Stimulated activated naive CD8-positive, alpha-beta T cell treated with anti-CD3 and anti-CD28 coated beads, Interleukin-15, amount 100 ng/mL, for 72 hours (primary cell): ENCODE measurements around the gene THY1.
"Not testable (repeated sequence)": the region's sequence is repeated elsewhere in the genome, so short reads cannot be mapped to it uniquely, and the experiment has no call there.

Source experiments
- ATAC-seq: fragments of 150-1000 bp; cut with Tn5 transposase; 2 replicates; pipeline ENCODE4 v1.10.0; 2021; ENCODE audit warnings: mild to moderate bottlenecking, moderate library complexity
- DNase-seq, 2 donors: peaks; one replicate each; pipeline ENCODE4 v3.0.0; 2021 to 2022
- H3K27ac Mint-ChIP-seq, 2 donors: one replicate each; pipeline ENCODE4 v1.8.0; 2022; ENCODE audit warnings: mild to moderate bottlenecking in 2 of 2, mixed read lengths in 2 of 2, moderate library complexity in 2 of 2
- H3K27me3 Mint-ChIP-seq: one replicate; pipeline ENCODE4 v1.8.0; 2022; ENCODE audit warnings: mixed read lengths
- H3K4me1 Mint-ChIP-seq: one replicate; pipeline ENCODE4 v1.8.0; 2022; ENCODE audit warnings: mild to moderate bottlenecking, mixed read lengths
- H3K4me3 Mint-ChIP-seq, 2 donors: one replicate each; pipeline ENCODE4 v1.8.0; 2022; ENCODE audit warnings: mild to moderate bottlenecking in 2 of 2, mixed read lengths in 2 of 2, moderate library complexity in 1 of 2
- H3K9me3 Mint-ChIP-seq, 2 donors: one replicate each; pipeline ENCODE4 v1.8.0; 2022; ENCODE audit warnings: mixed read lengths in 2 of 2

The THY1 gene

DNA sequence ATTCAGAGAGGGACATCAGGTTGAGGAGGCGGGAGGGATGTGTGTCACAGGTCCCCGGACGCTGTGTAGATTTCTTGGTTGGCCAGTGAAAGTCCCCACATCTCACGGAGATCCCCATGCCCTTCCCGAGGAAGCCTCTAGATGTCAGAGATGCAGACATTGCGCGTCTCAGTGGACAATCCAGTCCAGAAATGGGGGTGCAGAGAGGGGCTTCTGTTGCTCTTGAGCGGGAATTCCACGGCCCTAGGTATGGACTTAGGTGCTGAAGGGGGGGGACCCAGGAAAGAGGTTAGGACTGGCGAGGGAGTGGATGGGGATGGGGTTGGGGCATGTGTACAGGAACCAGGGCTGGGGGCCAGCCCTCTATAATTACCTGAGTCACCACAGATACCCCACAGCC lies 7.0 kb downstream of the THY1 start:
- Mint-ChIP-seq H3K27ac (no peak overlapping the region), H3K9me3 (peaks cover 6 to 7% of the 10 kb centered on the region in 2 donors), H3K27me3 (peaks cover 23% of the 10 kb centered on the region), H3K4me3 (no peak overlapping the region), H3K4me1 (no peaks in the 10 kb centered on the region)
- DNase-seq (no peak), ATAC-seq (no peak)

- H3K9me3 Mint-ChIP-seq: peaks cover 6 to 7% of the 10 kb centered on the region in 2 donors
- H3K27me3 Mint-ChIP-seq: peaks cover 19% of the 10 kb centered on the region
- H3K27ac Mint-ChIP-seq: no peak overlapping the region
- H3K4me3 Mint-ChIP-seq: no peak overlapping the region
- DNase-seq (no peak), ATAC-seq (no peak)
- H3K4me1 Mint-ChIP-seq: no peaks in the 10 kb centered on the region
These were observed 7.5 kb downstream of the THY1 start for GRCh38 chr11:119415517-119415916.

DNA sequence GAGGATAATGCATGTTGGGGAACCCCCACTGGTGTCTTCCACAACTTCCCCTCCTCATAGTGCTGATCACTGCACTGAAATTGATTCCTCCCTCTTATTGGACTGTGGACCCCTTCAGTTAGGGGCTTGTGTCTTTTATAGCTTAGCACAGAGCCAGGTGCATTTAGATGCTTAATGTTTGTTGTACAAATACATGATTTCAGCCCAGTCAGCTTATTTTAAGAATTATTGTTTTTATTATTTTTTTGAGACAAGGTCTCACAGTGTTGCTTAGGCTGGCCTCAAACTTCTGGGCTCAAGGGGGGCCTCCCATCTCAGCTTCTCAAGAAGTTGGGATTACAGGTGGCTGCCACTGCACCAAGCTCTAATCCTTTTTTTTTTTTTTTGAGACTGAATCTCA lies 8.2 kb downstream of the THY1 start:
- Mint-ChIP-seq H3K9me3 (peaks cover 6 to 7% of the 10 kb centered on the region in 2 donors), H3K27me3 (peaks cover 11% of the 10 kb centered on the region), H3K4me3 (no peak overlapping the region), H3K4me1 (no peaks in the 10 kb centered on the region), H3K27ac (no peak overlapping the region)
- no peak for ATAC-seq
- DNase-seq: no peak

DNA sequence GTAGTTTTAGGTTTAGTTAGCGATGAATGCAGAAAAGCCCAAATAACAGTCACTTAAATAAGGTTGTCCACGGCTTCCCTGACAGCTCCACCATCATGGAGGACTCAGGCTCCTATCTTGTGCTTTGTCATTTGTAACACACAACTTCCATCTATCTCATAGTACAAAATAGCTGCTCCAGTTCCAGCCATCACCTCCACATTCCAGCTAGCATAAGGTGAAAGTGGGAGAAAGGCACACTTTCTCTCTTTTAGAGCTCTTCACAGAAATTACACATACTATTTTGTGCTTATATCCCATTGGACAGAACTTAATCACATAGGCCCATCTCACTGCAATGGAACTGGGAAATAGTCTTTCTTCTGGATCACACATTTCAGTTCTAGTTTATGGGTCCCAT lies 8.7 kb downstream of the THY1 start:
- Mint-ChIP-seq H3K4me1 (no peaks in the 10 kb centered on the region), H3K27ac (no peak overlapping the region), H3K27me3 (peaks cover 7% of the 10 kb centered on the region), H3K4me3 (no peak overlapping the region), H3K9me3 (peaks cover 6 to 7% of the 10 kb centered on the region in 2 donors)
- DNase-seq (no peak), ATAC-seq (no peak)

GRCh38 chr11:119412072-119412471 lies 10.9 kb downstream of the THY1 start:
- Mint-ChIP-seq H3K4me1 (no peaks in the 10 kb centered on the region), H3K27me3 (no peaks in the 10 kb centered on the region), H3K4me3 (no peak overlapping the region), H3K9me3 (peaks cover 6 to 7% of the 10 kb centered on the region in 2 donors), H3K27ac (no peak overlapping the region)
- ATAC-seq: no peak
- DNase-seq: no peak

- no peaks in the 10 kb centered on the region for H3K27me3 Mint-ChIP-seq
- DNase-seq (no peak), ATAC-seq (no peak)
- H3K4me3 Mint-ChIP-seq: no peak overlapping the region
- peaks cover 6 to 7% of the 10 kb centered on the region in 2 donors for H3K9me3 Mint-ChIP-seq
- no peak overlapping the region for H3K27ac Mint-ChIP-seq
- H3K4me1 Mint-ChIP-seq: no peaks in the 10 kb centered on the region
These were observed 12.5 kb downstream of the THY1 start for GRCh38 chr11:119410501-119410900.

- peaks cover 6 to 7% of the 10 kb centered on the region in 2 donors for H3K9me3 Mint-ChIP-seq
- H3K4me3 Mint-ChIP-seq: no peak overlapping the region
- peak overlapping the region in 1 of 2 donors; percentile 1 for H3K27ac Mint-ChIP-seq
- no peaks in the 10 kb centered on the region for H3K27me3 Mint-ChIP-seq
- H3K4me1 Mint-ChIP-seq: no peaks in the 10 kb centered on the region
- DNase-seq (no peak), ATAC-seq (no peak)
These were observed 13.2 kb downstream of the THY1 start for GRCh38 chr11:119409731-119410130.

DNA sequence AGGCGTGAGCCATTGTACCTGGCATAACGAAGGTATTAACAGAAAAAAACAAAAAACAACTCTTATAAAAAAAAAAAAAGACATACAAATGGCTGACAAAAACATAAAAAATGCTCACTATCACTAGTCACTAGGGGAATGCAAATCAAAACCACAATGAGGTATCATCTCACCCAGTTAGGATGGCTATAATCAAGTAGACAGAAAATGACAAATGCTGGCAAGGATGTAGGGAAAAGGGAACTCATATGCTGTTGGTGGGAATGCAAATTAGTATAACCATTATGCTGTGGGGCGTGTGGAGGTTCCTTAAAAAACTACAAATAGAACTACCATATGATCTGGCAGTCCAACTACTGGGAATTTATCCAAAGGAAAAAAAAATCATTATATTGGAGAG lies 17.0 kb downstream of the THY1 start:
- no peaks in the 10 kb centered on the region for H3K27me3 Mint-ChIP-seq

GRCh38 chr11:119405448-119405847 lies 17.5 kb downstream of the THY1 start:
- not testable (repeated sequence) for ATAC-seq, H3K27me3 Mint-ChIP-seq, H3K27ac Mint-ChIP-seq, DNase-seq, H3K4me3 Mint-ChIP-seq, H3K4me1 Mint-ChIP-seq
- H3K9me3 Mint-ChIP-seq: peaks cover 9 to 12% of the 10 kb centered on the region in 2 donors

More for the DNA sequence above, 17.0 kb downstream of the THY1 start:
- H3K27ac Mint-ChIP-seq: no peak overlapping the region
- peaks cover 7 to 9% of the 10 kb centered on the region in 2 donors for H3K9me3 Mint-ChIP-seq
- no peaks in the 10 kb centered on the region for H3K4me1 Mint-ChIP-seq
- no peak overlapping the region for H3K4me3 Mint-ChIP-seq
- no peak for ATAC-seq
- DNase-seq: no peak

DNA sequence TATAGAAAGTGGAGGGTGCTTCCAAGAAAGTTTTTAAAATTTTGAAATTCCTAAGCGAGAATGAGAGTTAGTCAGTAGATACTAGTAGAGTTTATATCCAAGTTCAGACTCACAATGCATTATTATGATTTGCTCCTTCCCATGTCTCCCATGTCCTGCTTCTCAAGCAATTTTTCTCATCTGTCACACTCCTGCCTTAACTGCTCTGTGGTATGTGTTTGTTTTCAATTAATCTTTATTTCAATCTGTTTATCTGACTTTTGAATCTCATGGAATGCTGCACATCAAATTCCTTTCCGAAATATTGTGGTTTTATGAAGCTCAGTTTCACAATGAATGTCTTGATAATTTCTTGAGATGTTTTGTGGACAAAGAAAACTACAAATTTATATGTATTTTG lies 18.1 kb downstream of the THY1 start:
- H3K4me1 Mint-ChIP-seq: no peaks in the 10 kb centered on the region
- ATAC-seq: no peak
- H3K4me3 Mint-ChIP-seq: no peak overlapping the region
- no peak for DNase-seq
- peaks cover 11 to 18% of the 10 kb centered on the region in 2 donors for H3K9me3 Mint-ChIP-seq
- no peaks in the 10 kb centered on the region for H3K27me3 Mint-ChIP-seq
- no peak overlapping the region for H3K27ac Mint-ChIP-seq

- H3K27ac Mint-ChIP-seq: no peak overlapping the region
- no peak overlapping the region for H3K4me3 Mint-ChIP-seq
- ATAC-seq (no peak), DNase-seq (no peak)
- peaks cover 27 to 36% of the 10 kb centered on the region in 2 donors for H3K9me3 Mint-ChIP-seq
- no peaks in the 10 kb centered on the region for H3K4me1 Mint-ChIP-seq
- no peaks in the 10 kb centered on the region for H3K27me3 Mint-ChIP-seq
These were observed 20.0 kb downstream of the THY1 start for GRCh38 chr11:119403021-119403420.

DNA sequence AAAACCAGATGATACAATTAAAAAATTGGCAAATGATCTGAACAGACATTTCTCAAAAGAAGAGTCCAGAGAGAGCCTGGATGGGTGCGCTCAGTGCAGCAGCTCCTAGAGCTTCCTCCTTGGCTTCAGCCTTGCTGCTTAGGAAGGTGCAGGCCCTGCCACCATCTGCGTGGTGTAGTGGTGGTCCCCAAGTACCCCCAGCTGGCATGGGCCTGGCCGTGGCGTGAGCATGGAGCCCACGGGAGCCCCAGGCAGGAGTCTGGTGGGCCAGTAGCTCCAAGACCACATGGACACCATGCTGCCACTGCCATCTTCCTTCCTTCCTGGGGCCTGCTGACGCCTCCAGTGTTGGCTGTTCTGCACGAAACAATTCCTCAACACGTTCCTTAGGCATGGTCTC lies 20.5 kb downstream of the THY1 start:
- H3K4me3 Mint-ChIP-seq: no peak overlapping the region
- H3K4me1 Mint-ChIP-seq: no peaks in the 10 kb centered on the region
- ATAC-seq (no peak), DNase-seq (no peak)
- H3K27me3 Mint-ChIP-seq: no peaks in the 10 kb centered on the region
- peaks cover 32 to 41% of the 10 kb centered on the region in 2 donors for H3K9me3 Mint-ChIP-seq
- H3K27ac Mint-ChIP-seq: peak overlapping the region in 1 of 2 donors; percentile 90

DNA sequence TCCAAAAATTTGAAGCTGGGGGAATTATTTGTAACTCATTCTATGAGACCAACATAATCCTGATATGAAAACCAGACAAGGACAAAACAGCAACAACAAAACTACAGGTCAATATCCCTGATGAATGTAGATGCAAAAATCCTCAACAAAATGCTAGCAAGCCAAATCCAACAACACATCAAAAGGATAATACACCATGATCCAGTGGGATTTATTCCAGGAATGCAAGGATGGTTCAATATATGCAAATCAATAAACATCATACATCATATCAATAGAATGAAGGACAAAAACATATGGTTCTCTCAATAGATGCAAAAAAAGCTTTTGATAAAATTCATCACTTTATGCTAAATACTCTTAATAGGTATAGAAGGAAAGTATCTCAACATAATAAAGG lies 22.1 kb downstream of the THY1 start:
- H3K27me3 Mint-ChIP-seq: no peaks in the 10 kb centered on the region
- ATAC-seq: no peak

GRCh38 chr11:119397740-119398139 lies 25.2 kb downstream of the THY1 start:
- Mint-ChIP-seq H3K27ac (no peak overlapping the region), H3K27me3 (peaks cover 10% of the 10 kb centered on the region), H3K4me3 (no peak overlapping the region), H3K9me3 (peaks cover 32 to 42% of the 10 kb centered on the region in 2 donors), H3K4me1 (no peaks in the 10 kb centered on the region)
- no peak for DNase-seq
- no peak for ATAC-seq

More for the DNA sequence above, 22.1 kb downstream of the THY1 start:
- Mint-ChIP-seq H3K4me3 (no peak overlapping the region), H3K9me3 (peaks cover 32 to 42% of the 10 kb centered on the region in 2 donors), H3K4me1 (no peaks in the 10 kb centered on the region), H3K27ac (no peak overlapping the region)
- DNase-seq: no peak

- Mint-ChIP-seq H3K4me1 (no peaks in the 10 kb centered on the region), H3K9me3 (peaks cover 28 to 38% of the 10 kb centered on the region in 2 donors), H3K4me3 (no peak overlapping the region), H3K27ac (no peak overlapping the region), H3K27me3 (peaks cover 10% of the 10 kb centered on the region)
- ATAC-seq: no peak
- no peak for DNase-seq
These were observed 26.1 kb downstream of the THY1 start for GRCh38 chr11:119396835-119397234.

DNA sequence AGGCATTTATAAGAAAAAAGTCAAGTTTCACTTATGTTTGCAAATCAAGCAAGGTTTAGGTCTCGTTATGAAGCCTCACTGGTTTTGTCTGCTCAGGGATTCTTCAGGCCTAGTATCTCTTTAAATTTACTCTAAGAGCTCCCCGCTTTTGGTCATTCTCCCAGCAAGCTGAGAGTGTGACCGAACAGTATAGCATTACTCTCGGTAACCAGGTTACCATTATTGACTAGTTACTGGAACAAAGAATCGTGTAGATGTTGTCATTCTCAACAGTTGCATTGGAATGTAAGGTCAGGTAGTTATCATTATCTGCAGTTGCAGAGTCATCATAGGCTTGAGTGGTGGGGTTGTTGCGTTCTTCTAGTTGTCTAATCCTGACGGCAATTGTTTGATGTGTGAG lies 31.7 kb downstream of the THY1 start:
- no peak for ATAC-seq
- Mint-ChIP-seq H3K27ac (no peak overlapping the region), H3K27me3 (peaks cover 10% of the 10 kb centered on the region), H3K4me3 (no peak overlapping the region), H3K4me1 (no peaks in the 10 kb centered on the region), H3K9me3 (no peaks in the 10 kb centered on the region)
- DNase-seq: no peak

DNA sequence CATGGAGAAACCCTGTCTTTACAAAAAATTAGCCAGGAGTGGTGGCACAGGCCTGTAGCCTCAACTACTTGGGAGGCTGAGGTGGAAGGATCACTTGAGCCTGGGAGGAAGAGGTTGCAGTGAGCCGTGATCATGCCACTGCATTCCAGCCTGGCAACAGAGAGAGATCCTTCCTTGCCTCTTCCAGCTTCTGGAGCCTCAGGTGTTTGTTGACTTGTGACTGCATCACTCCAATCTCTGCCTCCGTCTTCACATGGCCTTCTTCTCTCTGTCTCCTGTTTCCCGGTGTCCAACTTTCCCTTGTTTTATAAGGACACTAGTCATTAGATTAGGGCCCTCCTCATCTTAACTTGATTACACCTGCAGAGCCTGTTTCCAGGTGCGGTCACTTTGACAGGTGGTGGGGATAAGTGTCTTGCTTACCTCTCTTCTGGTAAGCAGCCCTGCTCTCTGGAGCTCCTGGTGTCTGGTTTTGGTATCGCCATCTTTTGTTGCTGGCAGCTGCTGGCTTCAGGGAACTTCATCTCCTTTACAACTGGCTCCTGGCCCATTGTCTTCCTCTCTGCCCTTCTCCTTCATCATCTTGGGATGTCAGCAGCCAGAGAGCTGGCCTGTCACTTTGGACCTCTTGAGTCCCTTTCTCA lies 33.2 kb downstream of the THY1 start:
- Mint-ChIP-seq H3K27ac (no peak overlapping the region), H3K4me1 (no peaks in the 10 kb centered on the region), H3K4me3 (no peak overlapping the region), H3K27me3 (peaks cover 1% of the 10 kb centered on the region), H3K9me3 (no peaks in the 10 kb centered on the region)
- DNase-seq (no peak), ATAC-seq (no peak)
